Glomerular visceral epithelial cell (primary cell): ENCODE results near the gene PACRG.

ENCODE experiments used
- DNase-seq: peaks from one replicate; pipeline ENCODE4 v3.0.0-alpha.2; 2016; ENCODE audit errors: extremely low spot score

PACRG gene

DNA sequence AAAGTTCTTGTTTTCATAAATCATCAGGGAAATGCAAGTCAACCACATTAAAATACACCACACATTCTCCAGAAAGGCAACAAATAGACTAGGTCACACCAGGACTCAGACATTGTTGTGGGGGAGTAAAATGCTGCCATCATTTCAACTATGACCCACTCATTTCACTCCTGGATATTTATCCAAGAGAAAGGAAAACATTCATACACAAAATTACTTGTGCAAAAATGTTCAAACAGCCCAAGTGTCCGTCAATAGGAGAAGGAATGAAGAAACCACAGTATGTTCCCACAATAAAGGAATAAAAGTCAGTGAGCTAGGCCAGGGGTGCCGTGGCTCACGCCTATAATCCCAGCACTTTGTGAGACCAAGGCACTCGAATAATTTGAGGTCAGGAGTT lies 605.3 kb downstream of the PACRG start:
- no peak for DNase-seq

DNA sequence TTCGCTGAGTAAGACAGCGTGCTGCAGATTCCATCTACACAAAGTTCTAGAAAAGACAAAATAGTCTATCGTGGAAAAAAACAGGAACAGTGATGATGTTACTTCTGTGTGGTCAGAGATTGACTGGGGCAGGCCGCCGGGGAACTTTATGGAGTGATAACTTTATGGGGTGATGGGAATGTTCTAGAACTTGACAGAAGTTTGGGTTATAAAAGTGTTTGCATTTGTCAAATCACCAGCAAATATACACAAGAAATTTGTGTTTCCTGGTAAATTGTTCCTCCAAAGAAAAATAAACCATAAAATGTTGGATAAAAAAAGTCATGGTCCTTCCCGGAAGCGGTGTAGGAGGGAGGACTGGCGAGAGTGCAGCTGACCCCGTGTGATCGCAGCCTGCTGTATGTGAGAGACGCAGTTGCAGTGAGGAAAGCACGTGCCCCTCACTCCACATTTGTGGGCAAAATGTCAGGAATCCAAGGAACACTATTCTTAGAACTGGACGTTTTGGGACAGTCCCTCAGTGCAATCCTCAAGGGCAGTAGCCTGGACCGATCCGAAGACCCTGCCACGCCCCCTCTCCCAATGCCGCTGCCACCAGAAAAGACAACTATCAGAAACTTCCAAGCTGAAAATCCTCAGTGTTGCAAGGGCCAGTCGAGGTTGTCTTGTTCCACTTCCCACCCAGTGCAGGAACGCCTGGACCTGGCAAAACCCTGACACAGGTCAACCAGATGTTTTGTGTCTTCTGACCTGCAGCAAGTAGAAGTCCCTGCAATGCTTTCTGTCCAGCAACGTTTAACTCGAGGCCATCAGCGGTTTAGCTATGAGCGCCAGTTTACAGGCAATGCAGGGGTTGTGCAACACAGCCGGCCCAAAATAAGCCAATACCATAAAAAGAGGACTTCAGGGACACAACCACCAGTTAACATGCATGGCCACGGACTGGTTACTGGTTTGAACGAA lies 606.2 kb downstream of the PACRG start:
- no peak for DNase-seq

DNA sequence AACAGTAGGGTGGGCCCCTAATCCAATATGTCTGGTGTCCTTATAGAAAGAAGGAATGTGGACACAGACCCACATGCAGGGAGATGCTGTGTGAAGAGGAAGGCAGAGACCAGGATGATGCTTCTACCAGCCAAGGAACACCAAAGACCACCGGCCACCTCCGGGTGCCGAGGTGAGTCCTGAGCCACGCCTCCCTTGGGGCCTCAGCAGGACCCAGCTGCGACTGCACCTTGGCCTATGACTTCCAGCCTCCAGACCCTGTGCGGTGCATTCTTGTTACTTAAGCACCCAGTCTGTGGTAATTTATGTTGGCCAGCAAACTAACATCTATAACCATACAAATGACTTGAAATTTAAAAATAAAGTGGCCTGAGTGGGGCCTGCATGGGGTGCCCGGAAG lies 607.3 kb downstream of the PACRG start:
- no peak for DNase-seq

DNA sequence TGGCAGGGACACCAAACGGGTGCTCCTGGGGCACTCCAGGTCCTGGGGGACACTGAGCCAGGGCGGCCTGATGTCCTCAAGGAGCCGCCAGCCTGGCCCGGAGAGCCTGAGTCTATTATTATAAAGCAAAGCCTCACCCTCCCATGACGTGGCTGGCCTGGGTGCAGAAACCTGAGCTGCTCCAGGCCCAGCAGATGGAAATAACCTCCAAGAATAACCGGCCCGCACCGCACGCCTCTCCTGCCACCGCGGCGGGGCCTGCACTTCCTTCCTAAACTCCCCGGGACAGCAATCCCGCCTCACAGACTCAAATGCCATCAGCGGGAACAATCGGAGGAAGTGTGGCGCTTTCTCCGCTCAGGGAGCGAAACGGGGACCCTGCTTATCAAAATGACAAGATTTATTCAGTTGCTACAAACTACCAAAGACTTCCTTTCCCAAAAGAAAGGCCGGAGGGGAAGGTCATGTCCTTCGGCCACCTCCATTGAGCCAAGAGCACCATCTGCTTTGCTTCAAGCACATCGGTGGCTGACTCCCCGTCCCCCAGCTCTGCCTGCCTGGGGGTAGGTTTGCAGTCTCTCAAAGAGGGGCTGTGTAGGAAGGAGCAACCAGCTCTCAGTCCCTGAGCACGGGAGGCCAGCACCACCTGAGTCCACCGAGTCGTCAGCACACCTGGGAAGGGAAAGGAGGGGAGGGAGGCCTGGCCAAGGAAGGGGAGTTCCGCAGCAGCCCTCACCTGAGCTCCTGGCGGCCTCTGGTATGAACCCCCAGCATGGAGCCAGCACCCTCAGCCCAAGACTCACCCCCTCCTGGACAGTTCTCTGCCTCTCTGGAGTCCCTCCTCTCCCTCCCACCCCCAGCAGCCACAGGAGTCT lies 608.1 kb downstream of the PACRG start:
- no peak for DNase-seq

DNA sequence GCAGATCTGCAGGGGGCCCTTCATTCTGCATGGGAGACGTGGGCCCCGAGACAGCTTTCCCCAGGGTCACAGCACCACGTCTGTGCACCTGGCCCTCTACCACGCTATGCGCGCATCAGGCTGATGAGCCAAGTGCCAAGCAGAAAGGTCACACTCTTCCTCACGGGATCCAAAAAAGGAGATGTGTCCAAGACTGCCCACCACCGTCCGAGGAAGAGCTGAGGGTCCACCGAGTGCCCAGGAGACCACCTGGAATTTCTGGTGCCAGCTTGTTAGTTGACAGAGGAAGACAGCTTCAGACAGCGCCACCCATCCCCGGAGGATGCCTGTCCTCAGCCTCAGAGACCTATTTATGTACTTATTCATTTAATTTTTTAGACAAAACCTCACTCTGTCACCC lies 609.2 kb downstream of the PACRG start:
- DNase-seq, result no peak

DNA sequence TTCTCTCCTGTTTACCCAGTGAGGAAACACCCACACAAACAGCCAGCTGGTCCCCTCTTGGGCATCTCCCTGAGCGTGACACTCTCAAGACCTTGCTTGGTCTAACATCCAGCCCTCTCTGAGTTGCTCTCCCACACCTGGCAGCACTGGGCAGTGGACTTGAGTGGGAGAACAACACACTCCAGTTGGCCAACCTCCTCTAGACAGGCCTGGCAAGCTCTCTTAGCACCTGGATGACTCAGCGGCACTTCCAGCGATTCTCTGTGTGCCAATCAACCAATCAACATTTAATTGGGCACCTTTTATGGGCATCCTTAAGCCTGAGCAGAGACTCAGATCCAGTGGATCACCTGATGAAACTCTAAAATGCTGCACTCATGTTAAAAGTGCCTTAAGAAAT lies 610.2 kb downstream of the PACRG start:
- no peak for DNase-seq

DNA sequence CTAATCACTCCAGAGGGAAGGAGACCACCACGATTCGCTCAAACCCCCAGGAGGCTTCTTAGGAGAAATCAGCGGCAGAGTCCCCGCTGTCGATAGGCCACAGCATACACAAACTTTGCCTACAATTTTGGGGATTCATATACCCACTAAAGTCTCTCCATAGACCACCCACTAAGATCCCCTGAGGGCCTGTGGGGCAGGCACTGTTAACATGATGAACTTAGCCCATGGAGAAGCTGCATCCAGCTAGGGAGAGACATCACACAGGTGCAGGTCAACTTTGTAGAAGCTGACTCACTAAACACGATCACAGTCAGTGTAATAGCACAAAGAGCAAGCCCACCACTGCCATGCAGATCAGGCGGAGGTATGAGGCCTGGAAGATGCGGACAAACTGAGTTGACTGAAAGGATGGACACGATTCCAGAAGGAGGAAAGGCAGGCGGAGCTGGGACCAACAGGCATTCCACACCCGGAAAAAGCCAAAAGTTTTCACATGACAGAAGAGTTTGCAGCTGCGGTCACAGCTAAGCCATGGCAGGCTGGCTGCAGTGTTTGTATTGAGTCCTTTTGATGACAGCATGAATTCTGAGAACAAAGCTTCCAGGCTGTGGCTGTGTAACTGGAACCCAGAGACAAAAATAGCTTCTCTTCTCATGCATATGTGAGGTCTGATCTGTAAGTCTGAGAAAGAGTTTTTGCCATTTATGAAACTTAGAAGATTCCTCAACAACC lies 611.1 kb downstream of the PACRG start:
- DNase-seq, result peak; percentile 46

DNA sequence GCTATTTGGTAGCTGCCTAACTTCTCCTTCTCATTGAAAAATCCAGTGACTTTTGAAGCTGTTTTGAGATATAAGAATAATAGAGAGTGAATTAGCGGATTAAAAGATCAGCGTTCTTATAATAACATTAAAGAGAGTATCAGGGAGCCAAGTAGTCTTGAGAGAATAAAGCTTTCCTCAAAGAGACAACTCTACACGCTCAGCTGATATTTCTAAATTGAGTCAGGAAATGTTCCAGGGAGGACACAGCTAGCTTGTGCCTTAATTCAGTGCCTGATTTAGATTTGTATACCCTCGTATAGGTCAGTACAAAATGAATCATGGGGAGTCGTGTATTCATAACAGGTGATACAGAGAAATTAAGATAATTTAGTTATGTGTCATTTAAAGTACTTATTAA lies 611.7 kb downstream of the PACRG start:
- no peak for DNase-seq

DNA sequence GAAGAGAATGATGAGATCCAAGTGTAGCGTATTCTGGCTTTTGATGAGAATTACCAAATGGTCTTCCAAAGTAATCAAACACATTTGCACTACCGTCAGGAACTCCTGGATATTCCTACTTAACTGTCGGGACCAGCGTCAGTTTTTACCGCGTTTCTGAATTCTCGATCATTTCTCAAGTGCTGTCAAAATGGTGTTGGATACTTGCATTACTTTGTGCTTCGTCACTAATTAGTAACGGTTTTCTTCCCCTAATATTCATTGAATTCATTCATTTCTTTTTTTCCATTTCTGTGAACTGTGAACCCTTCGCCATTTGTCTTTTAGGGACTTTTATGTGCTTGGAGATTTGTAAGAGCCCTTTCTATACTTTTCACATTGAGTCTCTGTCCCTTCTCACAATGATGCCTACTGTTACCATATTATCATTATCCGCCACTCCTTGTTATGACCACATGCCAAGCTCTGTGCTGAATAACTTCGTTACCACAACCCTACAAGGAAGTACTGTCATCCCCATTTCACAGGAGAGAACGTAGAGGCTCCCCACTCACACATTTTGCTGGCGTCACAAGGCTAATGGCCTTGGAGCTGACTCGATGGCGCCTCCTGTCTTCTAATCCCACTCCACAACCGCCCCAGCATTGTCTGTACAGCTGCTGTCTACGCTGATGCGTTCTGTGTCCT lies 612.6 kb downstream of the PACRG start:
- no peak for DNase-seq

DNA sequence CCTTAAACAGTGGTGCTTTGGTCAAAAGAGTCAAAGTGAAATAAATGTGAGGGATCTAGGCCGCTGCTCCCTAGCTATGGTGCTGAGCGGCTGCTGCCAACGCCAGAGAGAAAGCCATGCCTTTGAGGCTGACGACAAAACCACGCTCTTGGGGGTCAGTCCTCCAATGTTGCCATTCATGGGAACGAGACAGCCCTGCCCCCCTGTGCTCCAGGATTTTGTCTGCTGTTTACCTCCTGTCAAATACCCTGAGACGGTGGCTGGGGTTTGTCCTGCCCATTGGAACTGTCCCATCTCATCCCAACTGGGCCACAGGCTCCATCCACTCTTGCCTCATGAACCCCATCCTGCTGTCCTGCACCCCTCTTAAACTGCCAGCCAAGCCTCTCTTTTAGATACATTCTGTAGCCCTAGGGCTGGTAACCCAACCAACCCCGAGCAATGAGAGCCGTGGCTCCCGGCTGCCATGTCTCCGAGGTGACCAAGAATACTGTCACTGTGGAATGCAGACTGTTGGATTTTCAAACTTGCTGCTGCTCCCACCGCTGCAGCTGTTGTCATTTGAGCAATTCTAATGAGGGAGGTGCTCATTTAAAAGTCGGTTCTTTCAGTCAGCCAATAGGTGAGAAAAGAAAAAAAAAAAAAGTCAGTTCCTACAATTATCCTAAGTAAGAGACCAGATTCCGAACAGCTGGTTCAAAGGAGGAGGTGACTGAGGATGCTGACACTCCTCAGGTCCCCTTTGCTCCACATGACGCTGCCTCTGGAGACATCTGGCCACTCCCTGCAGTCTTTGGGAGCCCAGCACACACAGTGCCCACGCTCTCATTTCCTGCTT lies 613.7 kb downstream of the PACRG start:
- no peak for DNase-seq

DNA sequence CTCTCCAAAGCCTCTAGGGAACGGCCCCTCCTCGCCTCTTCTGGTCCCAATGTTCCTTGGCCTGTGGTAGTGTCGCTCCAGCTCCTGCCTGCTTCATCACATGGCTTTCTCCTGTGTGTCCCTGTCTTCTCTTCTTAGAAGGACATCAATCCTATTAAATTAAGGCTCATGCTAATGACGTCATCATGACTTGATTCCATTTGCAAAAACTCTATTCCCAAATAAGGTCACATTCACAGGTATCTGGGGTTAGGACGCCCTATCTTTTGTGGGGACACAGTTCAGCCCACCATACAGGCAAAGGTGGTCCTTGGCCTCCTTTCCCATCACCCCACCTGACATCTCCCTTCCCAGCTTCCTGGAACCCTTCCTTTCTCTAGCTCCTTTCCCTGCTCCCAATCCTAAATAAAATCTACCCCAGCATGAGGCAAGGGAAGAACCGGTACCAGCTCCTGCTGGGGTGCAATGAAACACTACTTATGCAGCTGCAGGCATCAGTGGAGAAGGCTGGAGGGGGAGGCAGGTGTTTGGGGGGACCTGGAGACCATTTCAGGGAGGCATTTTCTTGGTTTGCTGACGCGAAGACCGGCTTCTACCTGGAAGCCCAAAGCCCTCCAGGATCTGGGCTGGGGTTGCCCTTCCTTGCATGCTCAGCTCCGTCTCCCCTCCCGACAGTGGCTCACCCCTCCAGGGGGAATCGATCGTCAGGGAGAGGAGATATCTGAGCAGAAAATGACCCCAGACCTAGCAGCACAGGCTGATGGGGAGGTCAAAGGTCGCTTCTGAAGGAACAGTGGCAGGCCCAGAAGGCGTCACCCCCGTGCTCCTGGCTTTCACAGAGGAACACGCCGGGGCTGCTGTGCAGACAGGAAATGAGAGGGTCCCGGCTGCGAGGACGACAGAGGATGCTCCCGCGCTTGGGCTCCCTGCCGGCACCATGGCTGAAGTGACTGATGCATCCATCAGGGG lies 615.1 kb downstream of the PACRG start:
- no peak for DNase-seq

DNA sequence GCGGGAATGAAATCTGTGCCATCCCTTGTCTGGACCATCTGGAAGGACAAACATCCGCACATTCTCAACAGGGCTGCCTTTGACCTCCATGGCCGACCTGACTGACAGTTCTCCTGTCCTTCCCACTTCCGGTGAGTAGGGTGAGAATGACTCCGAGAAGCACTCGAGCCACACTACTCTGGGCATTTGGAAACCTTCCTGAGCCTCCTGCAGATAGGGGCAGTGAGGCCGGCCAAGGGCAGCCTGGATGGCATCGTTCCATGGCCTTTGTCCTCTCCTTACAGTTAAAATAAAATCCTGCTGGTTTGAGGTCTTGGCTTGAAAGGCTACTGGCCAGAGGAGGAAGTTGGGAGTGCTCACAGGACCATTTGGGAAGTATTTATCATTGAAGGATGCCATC lies 615.8 kb downstream of the PACRG start:
- DNase-seq, result no peak

DNA sequence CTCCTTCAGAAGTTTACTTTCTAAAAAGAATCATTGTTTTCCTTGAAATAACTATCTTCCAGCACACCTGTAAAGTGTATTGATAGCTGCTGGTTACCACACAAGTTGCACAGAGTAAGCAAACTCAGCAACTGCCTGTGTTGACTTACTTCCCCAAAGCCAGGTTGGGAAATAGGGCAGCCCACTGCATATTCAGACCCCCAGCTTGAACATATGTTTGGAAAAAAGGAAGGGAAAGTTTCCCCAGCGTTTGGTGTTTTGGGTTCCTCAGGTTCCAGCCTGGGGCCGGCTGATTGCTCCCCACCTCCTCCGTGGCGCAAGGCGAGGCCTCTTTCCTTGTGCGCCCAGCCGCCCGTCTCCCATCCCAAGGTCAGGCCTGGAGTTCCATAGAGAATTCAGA lies 616.6 kb downstream of the PACRG start:
- DNase-seq, result no peak

DNA sequence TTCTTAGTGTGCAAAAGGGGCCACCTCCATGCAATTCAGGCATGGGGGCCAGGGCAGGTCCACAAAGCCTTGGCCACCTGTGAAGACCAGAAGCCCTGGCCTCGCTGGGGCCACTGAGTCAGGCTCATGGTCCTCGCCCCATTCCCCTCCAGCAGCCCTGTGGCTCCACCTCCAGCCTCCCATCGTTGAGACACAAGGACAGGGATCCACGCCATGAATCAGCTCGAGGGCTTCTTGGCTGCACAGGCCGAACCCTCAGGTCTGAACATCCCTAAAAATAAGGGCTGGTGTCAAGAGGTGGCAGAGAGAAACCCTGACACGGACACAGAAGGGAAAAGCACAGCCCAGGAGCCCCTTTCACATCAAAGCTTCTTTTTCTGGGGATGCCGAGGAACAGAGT lies 618.2 kb downstream of the PACRG start:
- DNase-seq, result no peak

DNA sequence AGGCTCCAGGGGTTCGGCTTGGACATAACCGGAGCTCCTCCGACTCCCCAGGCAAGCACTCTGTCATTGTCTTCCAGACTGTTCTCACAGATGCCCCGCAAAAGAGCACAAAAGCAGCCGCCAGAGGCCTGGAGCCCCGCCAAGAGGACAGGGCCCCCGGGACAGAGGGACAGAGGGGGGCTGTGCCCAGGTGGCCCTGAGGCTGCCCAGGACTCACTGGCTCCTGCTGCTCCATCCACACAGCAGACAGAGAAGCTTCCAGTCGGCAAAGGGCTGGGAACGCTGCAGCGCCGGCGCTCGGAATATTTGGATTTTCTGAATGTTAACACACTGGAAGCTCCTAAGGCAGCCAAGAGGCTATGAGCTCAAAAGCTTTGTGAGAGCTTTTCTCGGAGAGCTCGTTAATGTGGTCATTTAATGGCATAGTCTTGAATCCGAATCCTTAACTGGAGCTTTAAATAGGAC lies 618.8 kb downstream of the PACRG start:
- DNase-seq, result no peak

DNA sequence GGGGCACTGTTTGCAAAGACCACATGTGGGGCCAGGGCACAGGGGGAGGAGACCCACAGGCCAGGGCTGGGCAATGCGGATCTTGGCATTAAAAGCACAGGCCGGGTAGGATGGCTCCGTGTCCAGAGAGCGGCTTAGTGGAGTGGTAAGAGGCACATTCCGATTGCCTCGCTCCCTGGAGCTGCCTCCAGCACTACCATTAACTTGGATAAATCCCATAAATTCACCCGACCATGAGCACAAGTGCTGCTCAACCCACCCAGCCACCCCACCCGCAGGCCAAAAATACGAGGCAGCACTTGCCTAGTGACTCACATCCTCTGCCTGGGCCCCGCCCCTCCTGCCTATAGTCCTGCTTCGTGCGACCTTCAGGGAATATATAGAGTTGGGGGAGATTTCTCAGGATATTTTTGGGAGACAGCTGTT lies 619.3 kb downstream of the PACRG start:
- DNase-seq, result peak; percentile 25

DNA sequence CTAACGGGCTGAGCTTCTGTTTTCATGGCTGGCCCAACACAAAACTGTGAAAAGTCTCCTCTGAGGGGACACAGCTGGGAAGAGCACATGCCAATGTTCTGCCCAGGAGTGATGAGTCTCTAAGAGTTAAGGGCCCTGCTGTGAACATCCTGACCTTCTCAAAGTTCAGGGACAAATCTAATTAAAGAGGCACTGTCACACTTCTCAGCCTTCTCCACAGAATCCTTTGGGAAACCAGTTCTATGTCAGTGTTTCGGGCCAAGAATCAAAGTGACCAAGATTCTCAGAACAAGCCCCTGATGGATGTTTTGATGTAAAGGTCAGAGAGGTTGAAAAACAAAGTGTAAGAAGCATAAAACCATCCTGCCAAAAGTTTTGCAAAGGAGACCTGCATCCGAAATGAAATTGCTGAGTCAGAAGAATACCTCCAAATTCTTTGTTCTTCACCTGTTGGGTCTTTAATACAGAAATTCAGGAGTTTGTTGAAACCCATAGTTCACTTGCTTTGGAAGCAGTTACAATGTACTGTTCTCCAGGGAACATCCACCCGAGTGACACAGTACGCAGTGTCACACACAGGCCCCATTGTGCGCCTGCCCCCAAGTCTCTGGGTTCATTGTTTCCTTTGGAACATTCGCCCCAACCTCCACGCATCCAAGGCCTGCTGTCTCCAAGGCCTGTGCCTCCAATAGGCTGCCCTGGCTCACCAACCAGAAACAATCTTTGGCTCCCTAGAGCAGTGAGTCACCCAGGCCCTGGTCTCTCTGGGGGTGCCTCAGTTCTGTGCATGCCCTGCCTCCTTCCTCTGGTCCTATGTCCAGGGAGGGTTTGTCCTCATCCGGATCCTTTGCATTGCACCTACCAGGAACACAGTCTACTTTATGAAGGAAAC lies 621.3 kb downstream of the PACRG start:
- DNase-seq, result no peak

DNA sequence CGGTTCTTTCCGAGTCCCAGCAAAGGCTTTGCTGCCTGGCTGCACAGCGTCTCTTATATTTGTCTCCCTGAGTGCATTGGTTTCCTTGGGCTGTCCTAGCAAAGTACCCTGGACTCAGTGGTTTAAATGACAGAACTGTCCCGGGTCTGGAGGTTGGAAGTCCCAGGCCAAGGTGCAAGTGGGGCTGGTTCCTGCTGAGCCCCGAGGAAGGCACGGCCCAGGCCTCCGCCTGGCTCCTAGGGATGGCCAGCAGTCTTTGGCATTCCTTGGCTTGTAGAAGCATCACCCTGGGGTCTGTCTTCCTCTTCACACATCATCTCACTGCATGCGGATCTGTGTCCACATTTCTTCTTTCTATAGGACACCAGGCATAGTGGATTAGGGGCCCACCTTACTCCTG lies 621.9 kb downstream of the PACRG start:
- no peak for DNase-seq
